ENCODE measurements around the gene HMG20B.

GRCh38 chr19:3608079-3608641 is 35.4 kb downstream of the HMG20B start:
- no peak for TF ChIP-seq CREB1 (IDR thresholded peaks at IDR 0.05)
- no peak for TF ChIP-seq ATF2 (IDR thresholded peaks at IDR 0.05; ENCODE audit: low read length)
